ENCODE measurements around the gene LRMDA. TPM values are rescaled to one million over a fixed set of nuclear protein-coding genes. Genes with fewer than 3 reads are reported as not detected.
A peak's percentile ranks its signal among the peaks of the same experiment; 100 is the strongest.

Gene LRMDA
- total RNA-seq, 1 donor from 2014 or later, result 29.9 TPM

GRCh38 chr10:75956624-75957023 lies 525.2 kb downstream of the LRMDA start:
- intact Hi-C loops (cut with DNase I), result no loop called here
- H3K4me1 ChIP-seq, result no peaks in the 10 kb centered on the region
- DNase-seq, result no peak
- ATAC-seq, result peak; percentile 21 to 46
- no peak overlapping the region for H3K4me3 ChIP-seq
- H3K36me3 ChIP-seq, result no peaks in the 10 kb centered on the region
- H3K27me3 ChIP-seq (ENCODE audit: low read depth), result no peaks in the 10 kb centered on the region
- H3K27ac ChIP-seq, result no peak overlapping the region
- no peaks in the 10 kb centered on the region for H3K9me3 ChIP-seq
- TF ChIP-seq CTCF (IDR thresholded peaks at IDR 0.05), result no peak

GRCh38 chr10:75957314-75958120 lies 526.1 kb downstream of the LRMDA start:
- Histone ChIP-seq H3K27ac (no peak overlapping the region), H3K9me3 (no peaks in the 10 kb centered on the region), H3K4me3 (no peak overlapping the region), H3K36me3 (no peaks in the 10 kb centered on the region), H3K4me1 (no peaks in the 10 kb centered on the region), H3K27me3 (ENCODE audit: low read depth) (no peaks in the 10 kb centered on the region)
- TF ChIP-seq CTCF (IDR thresholded peaks at IDR 0.05), result no peak
- DNase-seq (no peak), ATAC-seq (peak in 1 of 2 donors; percentile 24)
- intact Hi-C loops (cut with DNase I), result no loop called here

- intact Hi-C loops (cut with DNase I), result no loop called here
- peaks cover 5% of the 10 kb centered on the region for H3K4me1 ChIP-seq
These were observed 527.8 kb downstream of the LRMDA start for GRCh38 chr10:75959209-75959608.

GRCh38 chr10:75959912-75960311 lies 528.5 kb downstream of the LRMDA start:
- H3K9me3 ChIP-seq, result no peaks in the 10 kb centered on the region
- intact Hi-C loops (cut with DNase I), result no loop called here
- no peak for DNase-seq
- H3K4me3 ChIP-seq, result no peak overlapping the region
- TF ChIP-seq CTCF (IDR thresholded peaks at IDR 0.05), result no peak
- ATAC-seq, result no peak
- no peak overlapping the region for H3K27ac ChIP-seq
- H3K36me3 ChIP-seq, result no peaks in the 10 kb centered on the region
- H3K27me3 ChIP-seq (ENCODE audit: low read depth), result no peaks in the 10 kb centered on the region
- H3K4me1 ChIP-seq, result peaks cover 5% of the 10 kb centered on the region

More at GRCh38 chr10:75959209-75959608, 527.8 kb downstream of the LRMDA start:
- no peaks in the 10 kb centered on the region for H3K9me3 ChIP-seq
- no peaks in the 10 kb centered on the region for H3K36me3 ChIP-seq
- DNase-seq, result no peak
- ATAC-seq, result peak in 1 of 2 donors; percentile 63
- no peak for TF ChIP-seq CTCF (IDR thresholded peaks at IDR 0.05)
- no peak overlapping the region for H3K27ac ChIP-seq
- no peaks in the 10 kb centered on the region for H3K27me3 ChIP-seq (ENCODE audit: low read depth)
- H3K4me3 ChIP-seq, result no peak overlapping the region

GRCh38 chr10:75962395-75963061 lies 531.1 kb downstream of the LRMDA start:
- DNase-seq (no peak), ATAC-seq (no peak)
- peaks cover 5% of the 10 kb centered on the region for H3K4me1 ChIP-seq
- H3K36me3 ChIP-seq, result no peaks in the 10 kb centered on the region
- no peaks in the 10 kb centered on the region for H3K27me3 ChIP-seq (ENCODE audit: low read depth)
- TF ChIP-seq CTCF (IDR thresholded peaks at IDR 0.05), result no peak
- no peaks in the 10 kb centered on the region for H3K9me3 ChIP-seq
- H3K27ac ChIP-seq, result no peak overlapping the region
- no peak overlapping the region for H3K4me3 ChIP-seq
- intact Hi-C loops (cut with DNase I), result no loop called here
